HTR-8/SVneo (cell line): ENCODE data around the gene IRAG1.
A peak's percentile ranks its signal among the peaks of the same experiment; 100 is the strongest.

Experiments
- DNase-seq: peaks from one replicate; pipeline ENCODE4 v3.0.0; 2011; ENCODE audit warnings: low spot score, mixed read lengths; ENCODE audit not compliant: insufficient read length
- FAIRE-seq: peaks from 2 replicates; lab custom pipeline; 2011; peaks lifted over from hg19 to GRCh38; lab: Jason Lieb, UNC

The IRAG1 gene, protein sequence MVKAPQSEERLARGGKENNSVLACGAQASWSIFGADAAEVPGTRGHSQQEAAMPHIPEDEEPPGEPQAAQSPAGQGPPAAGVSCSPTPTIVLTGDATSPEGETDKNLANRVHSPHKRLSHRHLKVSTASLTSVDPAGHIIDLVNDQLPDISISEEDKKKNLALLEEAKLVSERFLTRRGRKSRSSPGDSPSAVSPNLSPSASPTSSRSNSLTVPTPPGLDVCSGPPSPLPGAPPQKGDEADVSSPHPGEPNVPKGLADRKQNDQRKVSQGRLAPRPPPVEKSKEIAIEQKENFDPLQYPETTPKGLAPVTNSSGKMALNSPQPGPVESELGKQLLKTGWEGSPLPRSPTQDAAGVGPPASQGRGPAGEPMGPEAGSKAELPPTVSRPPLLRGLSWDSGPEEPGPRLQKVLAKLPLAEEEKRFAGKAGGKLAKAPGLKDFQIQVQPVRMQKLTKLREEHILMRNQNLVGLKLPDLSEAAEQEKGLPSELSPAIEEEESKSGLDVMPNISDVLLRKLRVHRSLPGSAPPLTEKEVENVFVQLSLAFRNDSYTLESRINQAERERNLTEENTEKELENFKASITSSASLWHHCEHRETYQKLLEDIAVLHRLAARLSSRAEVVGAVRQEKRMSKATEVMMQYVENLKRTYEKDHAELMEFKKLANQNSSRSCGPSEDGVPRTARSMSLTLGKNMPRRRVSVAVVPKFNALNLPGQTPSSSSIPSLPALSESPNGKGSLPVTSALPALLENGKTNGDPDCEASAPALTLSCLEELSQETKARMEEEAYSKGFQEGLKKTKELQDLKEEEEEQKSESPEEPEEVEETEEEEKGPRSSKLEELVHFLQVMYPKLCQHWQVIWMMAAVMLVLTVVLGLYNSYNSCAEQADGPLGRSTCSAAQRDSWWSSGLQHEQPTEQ

GRCh38 chr11:10693509-10694081 is at the start of gene IRAG1:
Gene IRAG1 (minus strand): TSS chr11:10693755. CDS start chr11:10693602, 153 bp downstream.
- no peak for FAIRE-seq
- DNase-seq = no peak

- no peak for FAIRE-seq
- DNase-seq = no peak
Observed at GRCh38 chr11:10742460-10743208, 49.1 kb upstream of the IRAG1 start.

GRCh38 chr11:10735481-10736475 is 42.2 kb upstream of the IRAG1 start:
- peak; percentile 93 for DNase-seq
- peak; percentile 65 for FAIRE-seq

DNA sequence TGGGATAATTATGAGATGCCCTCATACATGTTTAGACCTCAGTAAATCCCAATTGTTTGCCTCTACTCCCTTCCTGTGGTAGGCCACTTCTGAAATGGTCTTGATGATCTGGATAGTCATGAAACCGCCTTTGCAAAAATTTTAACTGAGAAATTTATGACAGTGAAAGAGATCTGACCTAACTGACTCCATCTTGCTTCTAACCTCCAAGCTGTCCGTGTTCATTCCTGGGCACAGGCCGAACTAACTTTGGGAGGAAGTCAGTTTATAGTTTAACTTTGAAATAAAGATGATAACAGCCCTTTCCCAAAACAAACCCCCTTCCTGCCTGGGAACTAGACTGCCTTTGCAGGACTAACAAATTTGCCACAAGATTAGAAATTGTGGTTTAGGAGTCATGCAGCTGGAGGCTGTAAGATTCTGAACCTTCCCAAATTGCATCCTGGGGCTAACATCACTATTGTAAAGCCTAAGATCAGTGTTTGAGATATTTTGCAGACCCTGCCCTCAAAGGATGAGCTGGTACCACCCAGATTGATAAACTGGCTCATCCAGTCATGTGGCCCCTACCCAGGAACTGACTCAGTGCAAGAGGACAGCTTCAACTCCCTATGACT is 37.6 kb upstream of the IRAG1 start:
- FAIRE-seq (no peak), DNase-seq (no peak)

DNA sequence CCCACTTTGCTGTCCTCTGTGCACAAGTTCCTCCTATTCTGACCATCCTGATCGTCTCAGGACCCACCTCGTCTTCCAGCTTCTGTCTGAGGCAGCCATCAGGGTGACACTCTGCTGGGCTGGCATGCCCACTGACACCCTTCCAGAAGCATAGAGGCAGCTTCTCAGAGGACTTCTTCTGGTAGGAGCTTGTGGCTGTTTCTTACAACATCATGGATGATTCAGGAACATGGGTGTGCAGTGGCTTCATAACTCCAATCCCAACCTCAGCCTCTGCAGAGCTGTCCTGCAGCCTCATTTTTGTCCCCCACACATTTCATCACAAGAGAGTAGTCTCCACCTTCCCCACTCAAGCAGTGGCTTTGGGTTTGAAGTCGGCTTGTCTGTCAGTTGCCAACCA is 36.6 kb upstream of the IRAG1 start:
- DNase-seq (no peak), FAIRE-seq (no peak)

DNA sequence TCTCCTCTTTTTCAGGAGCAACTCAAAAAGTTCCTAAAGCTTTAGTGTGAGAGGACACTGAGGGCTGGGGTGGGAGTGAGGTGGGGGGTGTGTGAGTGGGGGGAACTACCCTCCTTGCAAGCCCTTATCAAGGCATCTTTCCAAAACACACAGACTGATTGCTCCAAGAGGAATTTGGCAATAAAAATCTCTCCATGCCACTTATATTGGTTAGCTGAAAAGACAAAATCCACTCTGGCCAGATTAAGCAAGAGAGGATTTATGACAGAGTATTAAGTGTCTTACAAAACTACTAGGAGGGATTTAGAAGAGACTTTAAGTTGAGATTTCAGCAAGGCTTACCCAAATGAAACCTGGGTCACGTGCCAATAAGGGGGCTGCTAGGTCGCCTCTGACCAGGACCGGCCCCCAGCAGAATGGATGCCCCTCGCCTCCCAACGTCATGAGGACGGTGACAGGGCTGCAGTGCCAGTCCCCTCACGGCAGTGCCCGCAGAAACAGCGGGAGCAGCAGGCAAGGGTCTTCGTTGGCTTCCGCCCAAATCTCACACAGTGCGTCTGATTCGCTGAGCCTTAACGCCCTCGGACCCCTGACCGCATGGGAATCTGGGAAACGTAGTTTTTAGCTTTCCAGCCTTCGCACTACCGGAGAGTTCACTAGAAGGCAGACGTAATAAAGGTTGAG is 35.4 kb upstream of the IRAG1 start:
- FAIRE-seq = no peak
- DNase-seq = no peak

- no peak for DNase-seq
- FAIRE-seq = no peak
Observed at GRCh38 chr11:10728154-10728553, 34.6 kb upstream of the IRAG1 start.

DNA sequence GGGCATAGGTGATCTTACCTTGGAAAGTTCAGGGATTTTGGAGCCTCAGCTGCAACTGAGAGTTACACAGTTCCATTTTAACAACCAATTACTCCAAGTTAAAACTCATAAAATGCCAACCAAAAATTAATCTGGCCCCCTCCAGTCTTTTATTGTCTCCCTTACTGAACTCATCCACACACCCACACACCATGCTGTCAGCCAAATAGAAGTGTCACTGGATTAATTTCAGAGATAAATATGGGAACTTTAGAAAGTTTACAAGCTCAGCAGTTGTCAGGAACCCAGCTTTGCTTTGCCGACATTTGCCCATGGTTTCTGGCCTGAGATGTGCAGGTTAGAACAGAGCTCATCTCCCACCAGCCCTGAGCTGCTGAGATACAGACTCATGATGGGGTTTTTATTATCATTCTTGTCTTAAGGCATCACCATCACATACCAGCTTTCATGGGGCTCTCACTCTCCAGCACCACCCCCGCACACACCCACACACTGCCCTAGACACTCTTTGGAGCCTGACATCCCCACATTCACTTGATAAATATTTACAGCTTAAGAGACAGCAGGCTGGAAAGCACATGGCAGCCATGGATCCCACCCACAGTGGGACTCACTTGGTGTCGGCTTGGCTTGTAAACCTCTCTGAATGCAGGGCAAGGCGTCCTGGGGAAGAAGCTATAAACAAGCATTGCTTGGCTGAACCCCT is 33.7 kb upstream of the IRAG1 start:
- DNase-seq (no peak), FAIRE-seq (no peak)

- FAIRE-seq (no peak), DNase-seq (no peak)
Observed at GRCh38 chr11:10725907-10726253, 32.3 kb upstream of the IRAG1 start.

DNA sequence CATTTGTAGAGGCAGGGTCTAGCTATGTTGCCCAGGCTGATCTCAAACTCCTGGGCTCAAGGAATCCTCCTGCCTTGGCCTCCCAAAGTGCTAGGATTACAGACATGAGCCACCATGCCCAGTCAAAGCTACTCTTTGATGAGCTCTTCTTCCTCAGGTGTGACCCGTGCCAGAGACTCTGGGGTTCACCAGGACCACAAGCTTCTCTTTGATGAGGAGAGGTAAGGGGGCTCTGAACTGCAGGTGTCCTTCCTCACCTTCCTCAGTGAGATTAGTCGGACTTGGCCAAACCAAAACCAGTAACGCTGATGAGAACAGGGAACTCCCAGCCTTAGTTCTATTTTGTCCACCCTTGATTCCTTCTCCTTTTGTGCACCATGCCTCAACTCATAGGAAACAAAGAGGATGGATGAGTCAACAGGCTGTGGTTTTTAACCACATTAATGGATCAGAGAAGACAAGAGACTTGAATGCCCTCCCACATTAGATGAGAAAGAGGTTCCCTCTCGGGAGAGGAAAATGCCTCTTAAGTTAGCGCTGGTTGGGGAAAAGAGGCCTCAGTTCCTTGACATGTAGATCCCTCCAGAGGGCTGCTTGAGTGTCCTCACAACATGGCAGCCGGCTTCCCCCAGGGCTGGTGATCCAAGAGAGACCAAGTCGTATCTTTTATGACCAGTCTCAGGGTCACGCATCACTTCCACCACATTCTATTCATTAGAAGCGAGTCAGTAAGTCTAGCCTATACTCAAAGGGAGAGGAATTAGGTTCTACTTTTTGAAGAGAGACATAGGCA is 31.8 kb upstream of the IRAG1 start:
- no peak for FAIRE-seq
- no peak for DNase-seq

DNA sequence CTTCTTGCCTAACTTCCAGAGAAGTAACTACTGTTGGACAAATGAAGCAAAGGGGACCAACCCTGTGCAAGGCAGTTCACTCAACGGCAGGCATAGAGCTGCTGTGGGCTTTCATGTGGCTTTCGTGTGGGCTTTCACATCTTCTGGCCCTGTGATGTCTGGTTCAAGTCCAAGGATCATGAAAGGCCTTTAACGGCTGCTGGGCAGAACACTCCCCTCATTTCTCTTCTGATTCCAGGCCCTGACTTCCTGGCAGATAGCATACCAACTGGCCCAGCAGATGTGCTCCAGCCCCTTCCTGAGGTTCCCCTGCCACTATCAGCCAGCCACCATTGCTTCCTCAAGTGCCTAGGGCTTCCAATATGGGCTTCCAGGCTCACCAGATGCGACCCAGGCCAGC is 28.8 kb upstream of the IRAG1 start:
- DNase-seq = no peak
- FAIRE-seq = no peak

GRCh38 chr11:10720881-10721376 is 27.4 kb upstream of the IRAG1 start:
- FAIRE-seq = no peak

GRCh38 chr11:10719616-10720015 is 26.1 kb upstream of the IRAG1 start:
- no peak for FAIRE-seq
- no peak for DNase-seq

More at GRCh38 chr11:10720881-10721376, 27.4 kb upstream of the IRAG1 start:
- no peak for DNase-seq

DNA sequence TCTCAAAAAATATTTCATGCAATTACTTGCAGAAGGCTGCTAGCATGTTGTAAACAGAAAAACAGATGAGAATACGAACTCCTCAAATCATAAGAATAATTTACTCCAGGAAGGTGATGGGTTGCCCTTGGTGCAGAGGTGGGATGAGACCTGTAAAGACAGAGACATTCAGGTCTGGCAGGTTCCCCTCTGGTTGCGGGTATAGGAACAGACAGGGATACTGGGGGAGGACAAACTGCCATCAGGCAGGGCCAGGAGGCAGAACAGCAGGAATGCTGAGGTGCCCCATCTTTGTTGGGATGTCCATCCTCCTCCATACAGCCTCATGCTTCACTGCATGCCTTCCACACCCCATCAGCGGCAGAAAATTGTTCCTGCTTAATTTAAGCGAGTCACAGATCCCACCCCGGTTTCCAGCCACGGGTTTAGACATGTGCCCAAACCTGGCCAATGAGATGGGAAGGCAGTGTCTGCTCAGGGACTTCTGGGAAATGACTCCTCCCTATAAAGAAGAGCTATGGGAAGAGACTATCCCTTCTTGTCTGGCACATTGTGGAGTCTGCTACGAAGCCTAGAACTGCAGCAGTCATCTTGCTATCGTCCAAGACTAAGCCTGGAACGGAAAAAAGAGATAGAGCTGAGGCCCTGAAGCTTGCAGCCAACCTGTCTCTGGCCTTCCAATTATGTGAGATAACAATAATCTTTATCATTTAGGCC is 23.1 kb upstream of the IRAG1 start:
- no peak for DNase-seq
- FAIRE-seq = no peak

DNA sequence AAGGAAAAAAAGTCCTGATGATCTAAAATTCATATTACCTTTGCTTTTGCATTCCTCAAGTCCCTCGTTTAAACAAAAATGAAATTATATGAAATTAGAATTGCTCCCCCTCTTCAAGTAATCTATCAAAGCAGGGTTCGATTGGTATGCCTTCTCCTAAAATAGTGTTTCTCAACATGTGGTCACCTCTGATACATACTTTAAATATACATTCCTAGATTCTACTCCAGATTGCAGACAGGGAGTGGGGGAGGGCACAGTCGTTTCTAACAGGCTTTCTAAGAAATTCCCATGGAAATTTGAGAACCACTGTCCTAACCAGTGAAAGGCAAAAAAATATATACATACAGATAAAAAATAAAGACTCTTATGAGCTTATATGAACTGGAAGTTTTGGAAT is 22.6 kb upstream of the IRAG1 start:
- no peak for FAIRE-seq

DNA sequence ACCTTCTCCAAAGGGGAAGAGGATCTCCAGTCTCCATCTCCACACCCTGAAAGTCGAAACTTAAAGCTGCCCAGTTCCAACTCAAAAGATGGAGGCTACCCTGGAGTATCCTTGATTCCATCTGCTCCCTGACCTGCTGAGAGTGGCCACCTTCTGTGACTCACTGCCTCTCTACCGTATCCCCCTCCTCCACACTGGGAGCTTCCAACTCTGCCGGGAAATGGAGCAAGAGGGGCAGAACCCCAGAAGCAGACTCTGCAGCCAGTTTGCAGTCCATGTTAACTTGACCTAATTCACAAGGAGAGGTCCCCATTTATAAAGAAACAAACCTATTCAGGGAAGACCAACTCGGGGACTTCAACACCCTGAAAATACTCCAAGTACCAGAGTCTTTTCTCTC is 22.0 kb upstream of the IRAG1 start:
- no peak for DNase-seq
- FAIRE-seq = no peak

More for the DNA sequence above, 22.6 kb upstream of the IRAG1 start:
- no peak for DNase-seq
